SW 1271 (cell line): Measurements from ENCODE around the gene RAP1GAP2.
"Not testable (repeated sequence)": the region's sequence is repeated elsewhere in the genome, so short reads cannot be mapped to it uniquely, and the experiment has no call there.

Experiments used
- DNase-seq, 2 experiments: peaks; one replicate each; lab custom pipeline; 2025; lab: John Stamatoyannopoulos, UW

RAP1GAP2 gene

GRCh38 chr17:3043737-3044365 is 247.6 kb downstream of the RAP1GAP2 start:
- no peak for DNase-seq

GRCh38 chr17:3046753-3047152 is 250.5 kb downstream of the RAP1GAP2 start:
- DNase-seq: no peak

DNA sequence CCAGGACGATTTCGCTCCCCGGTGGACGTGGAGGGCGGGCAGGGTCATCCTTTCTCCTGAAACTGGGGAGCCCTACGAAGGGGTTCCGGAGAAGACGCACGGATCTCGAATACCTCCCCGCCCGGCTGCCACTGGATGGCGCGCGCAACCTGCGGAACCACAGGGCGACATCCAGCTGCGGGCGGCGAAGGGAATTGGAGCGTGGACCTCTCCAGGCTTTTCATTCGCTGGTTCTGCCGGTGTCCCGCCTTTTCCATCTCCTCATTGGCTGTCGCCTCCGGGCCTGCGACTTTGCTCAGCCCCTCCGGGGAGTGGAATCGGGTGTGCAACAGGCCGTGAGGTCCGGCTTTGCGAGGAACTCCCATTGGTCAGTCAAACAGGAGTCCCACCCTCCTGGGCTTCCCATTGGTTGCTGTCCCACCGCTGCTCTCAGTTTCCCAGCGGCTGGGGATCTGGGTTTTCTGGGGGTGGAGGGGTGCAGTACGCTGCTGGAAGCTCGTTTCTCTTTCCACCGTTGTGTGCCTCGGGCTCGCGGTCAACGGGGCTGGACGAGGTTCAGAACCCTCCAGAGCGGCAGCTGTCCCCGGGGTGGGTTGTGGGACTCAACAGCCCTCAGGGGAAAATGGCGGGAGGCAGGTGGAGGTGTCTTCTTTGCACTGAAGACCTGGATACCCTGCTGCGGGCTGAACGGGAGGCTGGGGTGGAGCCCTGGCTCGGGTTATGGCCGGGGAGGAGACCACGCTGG is 252.7 kb downstream of the RAP1GAP2 start:
- peak; percentile 93 to 98 for DNase-seq

DNA sequence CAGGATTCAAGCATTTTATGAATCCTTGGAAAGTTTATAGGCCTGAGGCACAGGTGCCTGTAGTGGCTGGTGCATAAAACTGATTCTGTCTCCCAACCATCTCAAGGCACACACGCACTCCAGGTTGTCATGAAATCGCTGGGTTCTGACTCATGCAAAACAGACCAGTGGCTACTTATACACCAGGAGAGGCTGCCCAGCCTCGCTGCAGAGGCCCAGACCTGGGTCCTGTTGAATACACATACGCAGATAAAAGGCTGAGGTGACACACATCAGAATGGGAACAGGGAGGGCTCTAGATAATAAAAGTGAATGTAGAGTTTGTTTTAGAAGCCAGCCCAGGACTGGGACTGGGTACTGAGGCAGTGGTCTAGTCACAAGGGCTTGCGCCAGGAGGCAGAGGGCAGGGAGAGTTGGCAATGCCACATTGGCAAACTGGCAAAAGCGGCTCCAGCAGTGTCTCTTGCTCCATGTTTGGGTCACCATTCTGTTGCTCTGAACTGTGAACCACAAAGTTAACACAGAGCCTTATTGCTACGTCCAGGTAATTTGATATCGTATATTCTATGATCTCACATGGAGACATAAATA is 253.6 kb downstream of the RAP1GAP2 start:
- DNase-seq: no peak

- DNase-seq: not testable (repeated sequence)
Measured at GRCh38 chr17:3054868-3055267, 258.6 kb downstream of the RAP1GAP2 start.

DNA sequence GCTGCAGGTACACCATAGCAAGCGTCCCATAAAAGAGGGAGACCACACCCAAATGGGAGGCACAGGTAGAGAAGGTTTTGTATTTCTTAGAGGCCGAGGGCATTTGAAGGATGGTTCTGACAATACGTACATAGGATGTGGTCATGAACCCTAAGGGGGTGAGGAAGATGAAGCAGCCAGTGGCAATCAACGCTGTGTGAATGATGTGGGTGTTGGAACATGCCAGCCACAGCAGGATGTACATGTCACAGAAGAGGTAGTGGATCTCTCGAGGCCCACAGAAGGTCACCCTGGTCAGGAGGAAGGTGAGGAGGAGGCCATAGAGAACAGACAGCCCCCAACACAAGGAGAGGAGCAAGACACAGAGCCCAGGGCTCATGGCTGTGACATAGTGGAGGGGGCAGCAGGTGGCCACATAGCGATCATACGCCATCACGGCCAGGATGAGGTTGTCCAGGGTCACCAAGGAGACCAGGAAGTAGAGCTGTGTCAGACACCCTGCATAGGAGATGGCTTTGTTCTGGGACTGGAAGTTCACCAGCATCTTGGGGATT is 266.7 kb downstream of the RAP1GAP2 start:
- DNase-seq: not testable (repeated sequence)

DNA sequence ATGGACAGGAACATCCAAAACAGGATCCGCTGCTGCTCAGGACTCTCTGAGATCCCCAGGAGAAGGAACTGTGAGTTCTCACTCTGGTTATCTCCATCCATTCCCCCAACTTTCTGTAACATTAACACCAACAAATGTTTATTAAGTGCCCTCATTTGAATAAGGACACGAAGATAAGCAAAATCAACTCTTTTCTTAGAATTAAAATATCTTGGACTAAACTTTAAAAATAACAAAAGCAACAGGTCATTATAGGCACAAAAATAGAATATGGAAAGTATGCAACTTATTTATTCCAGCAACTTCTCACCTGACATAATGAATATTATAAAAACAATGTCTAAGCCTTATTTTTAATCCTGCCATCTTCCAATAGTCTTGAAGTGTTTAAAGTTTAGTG is 267.3 kb downstream of the RAP1GAP2 start, which contains the start of gene OR1D5:
TSS of gene OR1D5 (minus strand) at position 101 of the 400 bp plus-strand sequence. CDS start at position 101, 0 bp downstream.
- not testable (repeated sequence) for DNase-seq

- not testable (repeated sequence) for DNase-seq
Measured at GRCh38 chr17:3065192-3065591, 269.0 kb downstream of the RAP1GAP2 start.

DNA sequence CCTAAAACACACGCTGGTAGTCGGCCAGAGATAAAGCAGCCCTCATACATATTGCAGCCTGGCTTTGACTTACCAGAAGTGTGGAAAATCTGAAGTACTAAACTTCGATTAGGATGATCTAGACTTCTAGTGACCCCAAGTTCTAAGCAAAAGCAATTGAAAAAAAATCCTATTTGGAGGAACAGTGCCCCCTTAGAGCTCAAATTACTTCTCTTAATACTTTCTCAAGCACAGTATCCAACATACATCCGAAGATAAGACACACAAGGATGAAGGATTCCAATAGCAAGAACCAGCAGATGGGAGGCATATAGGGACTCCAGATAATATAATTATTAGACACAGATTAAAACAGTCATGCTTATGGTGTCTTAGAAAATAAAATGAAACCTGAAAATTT is 277.6 kb downstream of the RAP1GAP2 start:
- DNase-seq: not testable (repeated sequence)
